ENCODE results near the gene WIPI1.

The WIPI1 gene

GRCh38 chr17:68435361-68435760 is 21.9 kb downstream of the WIPI1 start:
- Mint-ChIP-seq H3K9me3 (no peaks in the 10 kb centered on the region), H3K27me3 (no peaks in the 10 kb centered on the region), H3K27ac (no peak overlapping the region), H3K4me1 (peaks cover 43% of the 10 kb centered on the region), H3K36me3 (peaks cover 10% of the 10 kb centered on the region), H3K4me3 (no peak overlapping the region)
- no peak for ATAC-seq

- H3K36me3 Mint-ChIP-seq, result peaks cover 10% of the 10 kb centered on the region
- ATAC-seq, result no peak
- H3K9me3 Mint-ChIP-seq, result no peaks in the 10 kb centered on the region
- H3K27ac Mint-ChIP-seq, result no peak overlapping the region
- no peaks in the 10 kb centered on the region for H3K27me3 Mint-ChIP-seq
- H3K4me3 Mint-ChIP-seq, result no peak overlapping the region
- peaks cover 43% of the 10 kb centered on the region for H3K4me1 Mint-ChIP-seq
Measured at GRCh38 chr17:68433911-68434508, 23.3 kb downstream of the WIPI1 start.

GRCh38 chr17:68433211-68433610 is 24.1 kb downstream of the WIPI1 start:
- Mint-ChIP-seq H3K9me3 (no peaks in the 10 kb centered on the region), H3K4me3 (no peak overlapping the region), H3K27ac (no peak overlapping the region), H3K27me3 (no peaks in the 10 kb centered on the region), H3K36me3 (peaks cover 10% of the 10 kb centered on the region), H3K4me1 (peaks cover 37% of the 10 kb centered on the region)
- ATAC-seq, result no peak

- Mint-ChIP-seq H3K36me3 (peaks cover 10% of the 10 kb centered on the region), H3K27ac (no peak overlapping the region), H3K9me3 (no peaks in the 10 kb centered on the region), H3K27me3 (no peaks in the 10 kb centered on the region), H3K4me3 (no peak overlapping the region), H3K4me1 (peaks cover 27% of the 10 kb centered on the region)
- ATAC-seq, result no peak
Measured at GRCh38 chr17:68432086-68432864, 25.0 kb downstream of the WIPI1 start.

- H3K4me1 Mint-ChIP-seq, result peaks cover 21% of the 10 kb centered on the region
- H3K36me3 Mint-ChIP-seq, result peaks cover 10% of the 10 kb centered on the region
- no peaks in the 10 kb centered on the region for H3K9me3 Mint-ChIP-seq
- H3K4me3 Mint-ChIP-seq, result no peak overlapping the region
- H3K27ac Mint-ChIP-seq, result no peak overlapping the region
- no peak for ATAC-seq
- no peaks in the 10 kb centered on the region for H3K27me3 Mint-ChIP-seq
Measured at GRCh38 chr17:68431661-68432071, 25.6 kb downstream of the WIPI1 start.

- Mint-ChIP-seq H3K9me3 (no peaks in the 10 kb centered on the region), H3K36me3 (peaks cover 10% of the 10 kb centered on the region), H3K27ac (no peak overlapping the region)
Measured at GRCh38 chr17:68431045-68431608, 26.2 kb downstream of the WIPI1 start.

GRCh38 chr17:68429881-68430280 is 27.4 kb downstream of the WIPI1 start:
- H3K9me3 Mint-ChIP-seq, result no peaks in the 10 kb centered on the region
- H3K27ac Mint-ChIP-seq, result no peak overlapping the region
- no peak for ATAC-seq
- H3K27me3 Mint-ChIP-seq, result no peaks in the 10 kb centered on the region
- H3K36me3 Mint-ChIP-seq, result peaks cover 10% of the 10 kb centered on the region
- H3K4me3 Mint-ChIP-seq, result no peak overlapping the region
- peaks cover 10% of the 10 kb centered on the region for H3K4me1 Mint-ChIP-seq

More at GRCh38 chr17:68431045-68431608, 26.2 kb downstream of the WIPI1 start:
- peaks cover 16% of the 10 kb centered on the region for H3K4me1 Mint-ChIP-seq
- H3K4me3 Mint-ChIP-seq, result no peak overlapping the region
- no peaks in the 10 kb centered on the region for H3K27me3 Mint-ChIP-seq
- no peak for ATAC-seq

GRCh38 chr17:68428498-68429172 is 28.7 kb downstream of the WIPI1 start:
- Mint-ChIP-seq H3K27ac (no peak overlapping the region), H3K9me3 (no peaks in the 10 kb centered on the region), H3K36me3 (peaks cover 10% of the 10 kb centered on the region), H3K4me1 (peaks cover 10% of the 10 kb centered on the region), H3K27me3 (no peaks in the 10 kb centered on the region), H3K4me3 (no peak overlapping the region)
- no peak for ATAC-seq

GRCh38 chr17:68427575-68427974 is 29.7 kb downstream of the WIPI1 start:
- ATAC-seq, result no peak
- Mint-ChIP-seq H3K27ac (no peak overlapping the region), H3K36me3 (peaks cover under 1% of the 10 kb centered on the region), H3K9me3 (no peaks in the 10 kb centered on the region), H3K4me1 (peaks cover 10% of the 10 kb centered on the region), H3K27me3 (no peaks in the 10 kb centered on the region), H3K4me3 (no peak overlapping the region)

GRCh38 chr17:68425979-68426378 is 31.3 kb downstream of the WIPI1 start:
- no peak for ATAC-seq
- peaks cover 6% of the 10 kb centered on the region for H3K36me3 Mint-ChIP-seq
- H3K4me3 Mint-ChIP-seq, result no peak overlapping the region
- no peak overlapping the region for H3K27ac Mint-ChIP-seq
- no peaks in the 10 kb centered on the region for H3K4me1 Mint-ChIP-seq
- no peaks in the 10 kb centered on the region for H3K27me3 Mint-ChIP-seq
- H3K9me3 Mint-ChIP-seq, result no peaks in the 10 kb centered on the region

GRCh38 chr17:68424861-68425260 is 32.4 kb downstream of the WIPI1 start:
- ATAC-seq, result no peak
- Mint-ChIP-seq H3K27me3 (no peaks in the 10 kb centered on the region), H3K4me1 (no peaks in the 10 kb centered on the region), H3K9me3 (no peaks in the 10 kb centered on the region), H3K4me3 (no peak overlapping the region), H3K27ac (no peak overlapping the region), H3K36me3 (peaks cover 17% of the 10 kb centered on the region)

GRCh38 chr17:68424203-68424602 is 33.1 kb downstream of the WIPI1 start:
- Mint-ChIP-seq H3K4me3 (no peak overlapping the region), H3K27me3 (no peaks in the 10 kb centered on the region), H3K9me3 (no peaks in the 10 kb centered on the region), H3K27ac (no peak overlapping the region), H3K4me1 (no peaks in the 10 kb centered on the region), H3K36me3 (peaks cover 18% of the 10 kb centered on the region)
- ATAC-seq, result no peak

GRCh38 chr17:68423251-68423650 is 34.0 kb downstream of the WIPI1 start:
- Mint-ChIP-seq H3K27me3 (no peaks in the 10 kb centered on the region), H3K27ac (no peak overlapping the region), H3K4me3 (no peak overlapping the region), H3K36me3 (peaks cover 18% of the 10 kb centered on the region), H3K4me1 (no peaks in the 10 kb centered on the region), H3K9me3 (no peaks in the 10 kb centered on the region)
- ATAC-seq, result no peak

GRCh38 chr17:68422821-68423220 is 34.5 kb downstream of the WIPI1 start:
- peaks cover 18% of the 10 kb centered on the region for H3K36me3 Mint-ChIP-seq
- H3K4me1 Mint-ChIP-seq, result no peaks in the 10 kb centered on the region
- no peaks in the 10 kb centered on the region for H3K9me3 Mint-ChIP-seq
- no peaks in the 10 kb centered on the region for H3K27me3 Mint-ChIP-seq
- H3K4me3 Mint-ChIP-seq, result no peak overlapping the region
- no peak overlapping the region for H3K27ac Mint-ChIP-seq
- no peak for ATAC-seq

- H3K4me3 Mint-ChIP-seq, result no peak overlapping the region
- no peak overlapping the region for H3K27ac Mint-ChIP-seq
- no peaks in the 10 kb centered on the region for H3K27me3 Mint-ChIP-seq
- no peak for ATAC-seq
- no peaks in the 10 kb centered on the region for H3K4me1 Mint-ChIP-seq
- H3K36me3 Mint-ChIP-seq, result peaks cover 23% of the 10 kb centered on the region
- H3K9me3 Mint-ChIP-seq, result no peaks in the 10 kb centered on the region
Measured at GRCh38 chr17:68421486-68421885, 35.8 kb downstream of the WIPI1 start.
